Activated T-cell treated with anti-CD3 and anti-CD28 coated beads, Interleukin-2, amount 50 U/mL, for 72 hours (primary cell): ENCODE results near the gene BRIP1. TPM values are rescaled to one million over a fixed set of nuclear protein-coding genes. Genes with fewer than 3 reads are reported as not detected.

Source experiments
- ATAC-seq, 2 donors: fragments of 150-1000 bp; cut with Tn5 transposase; replicated peaks in 1 of 2; 2 replicates each; pipeline ENCODE4 v1.10.0; 2021; ENCODE audit warnings: moderate library complexity in 2 of 2, mild to moderate bottlenecking in 1 of 2
- DNase-seq, 2 donors: peaks; one replicate each; pipeline ENCODE4 v3.0.0; 2021 to 2022; ENCODE audit warnings: mixed read lengths in 1 of 2
- H3K27ac Mint-ChIP-seq: one replicate; pipeline ENCODE4 v1.8.0; 2022; ENCODE audit warnings: mild to moderate bottlenecking, moderate library complexity, mixed read lengths
- H3K27me3 Mint-ChIP-seq: one replicate; pipeline ENCODE4 v1.8.0; 2022; ENCODE audit warnings: low read depth, mixed read lengths
- H3K36me3 Mint-ChIP-seq, 2 donors: one replicate each; pipeline ENCODE4 v1.8.0; 2022; ENCODE audit warnings: mixed read lengths in 2 of 2, mild to moderate bottlenecking in 1 of 2; ENCODE audit not compliant: insufficient read depth in 2 of 2
- H3K4me1 Mint-ChIP-seq: one replicate; pipeline ENCODE4 v1.8.0; 2022; ENCODE audit warnings: low read depth, mixed read lengths
- H3K4me3 Mint-ChIP-seq, 2 donors: one replicate each; pipeline ENCODE4 v1.8.0; 2022; ENCODE audit warnings: mild to moderate bottlenecking in 2 of 2, mixed read lengths in 2 of 2, moderate library complexity in 2 of 2
- H3K9me3 Mint-ChIP-seq, 2 donors: one replicate each; pipeline ENCODE4 v1.8.0; 2022; ENCODE audit warnings: mixed read lengths in 2 of 2
- total RNA-seq, 2 donors: library from RNA; stranded (reverse); gene quantifications; one replicate each; pipeline ENCODE4 v1.2.3, GENCODE V29; 2022

The BRIP1 gene
- total RNA-seq, 2 donors from 2014 or later = 10.8 to 12.7 TPM

DNA sequence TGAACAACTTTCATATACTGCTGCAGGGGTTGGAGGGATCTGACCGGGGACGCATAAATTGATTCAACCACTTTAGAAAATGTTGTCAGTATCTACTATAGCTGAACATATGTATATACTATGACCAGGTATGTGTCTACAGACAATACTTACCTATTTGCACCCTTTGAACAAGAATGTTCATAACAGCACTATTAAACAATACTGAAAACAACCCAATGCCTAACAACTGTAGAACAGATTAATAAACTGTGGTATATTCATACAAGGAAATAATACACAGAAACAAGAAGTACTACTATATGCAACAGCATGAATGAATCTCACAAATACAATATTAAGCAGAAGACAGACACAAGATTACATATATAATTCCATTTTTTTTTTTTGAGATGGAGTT, 10.5 kb downstream of the BRIP1 start:
- H3K9me3 Mint-ChIP-seq = no peaks in the 10 kb centered on the region
- peaks cover 8 to 24% of the 10 kb centered on the region in 2 donors for H3K36me3 Mint-ChIP-seq
- H3K4me1 Mint-ChIP-seq = no peaks in the 10 kb centered on the region
- DNase-seq (no peak), ATAC-seq (no peak)
- H3K27ac Mint-ChIP-seq = no peak overlapping the region
- no peaks in the 10 kb centered on the region for H3K27me3 Mint-ChIP-seq
- H3K4me3 Mint-ChIP-seq = no peak overlapping the region

DNA sequence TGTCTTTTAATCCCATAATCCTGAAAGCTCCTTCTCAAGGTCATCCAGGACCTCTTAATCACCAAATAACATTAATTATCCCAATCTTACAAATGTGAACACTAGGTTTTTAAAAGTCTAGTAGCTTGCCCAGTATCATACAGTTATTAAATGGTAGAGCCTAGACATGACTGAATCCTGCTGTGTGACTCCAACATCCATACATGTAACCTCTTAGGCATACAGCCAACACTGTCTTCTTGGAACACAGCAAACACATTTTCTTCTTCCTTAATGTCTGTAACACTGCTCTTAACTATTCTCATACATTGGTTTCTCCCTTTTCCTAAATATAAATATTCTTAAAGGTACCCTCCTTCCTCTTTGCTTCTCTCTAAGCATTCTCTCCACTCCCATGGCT, 13.7 kb downstream of the BRIP1 start:
- Mint-ChIP-seq H3K36me3 (peaks cover 4 to 21% of the 10 kb centered on the region in 2 donors), H3K9me3 (no peaks in the 10 kb centered on the region), H3K4me1 (no peaks in the 10 kb centered on the region), H3K27me3 (no peaks in the 10 kb centered on the region), H3K27ac (peak overlapping the region; percentile 66), H3K4me3 (no peak overlapping the region)
- ATAC-seq (no peak), DNase-seq (no peak)

DNA sequence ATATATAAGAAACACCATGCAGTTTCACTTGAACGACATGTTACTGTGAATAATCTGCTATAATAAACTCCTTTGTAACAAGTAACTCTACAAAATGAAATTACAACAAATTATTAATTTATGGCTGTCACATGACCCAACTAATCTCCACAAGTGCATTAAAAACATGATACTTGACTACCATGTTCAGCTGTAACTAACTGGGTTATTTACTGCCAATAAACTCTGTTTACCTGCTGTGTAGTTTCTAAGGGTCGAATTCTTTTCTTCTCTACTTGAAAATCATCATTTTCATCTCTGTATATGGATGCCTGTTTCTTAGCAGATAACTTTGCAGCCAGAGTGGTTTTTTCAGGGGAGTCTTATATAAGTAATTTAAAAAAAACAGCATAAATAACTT, 14.4 kb downstream of the BRIP1 start:
- ATAC-seq = no peak
- Mint-ChIP-seq H3K4me1 (no peaks in the 10 kb centered on the region), H3K27ac (no peak overlapping the region), H3K4me3 (no peak overlapping the region), H3K27me3 (no peaks in the 10 kb centered on the region), H3K9me3 (no peaks in the 10 kb centered on the region), H3K36me3 (peaks cover 4 to 22% of the 10 kb centered on the region in 2 donors)
- no peak for DNase-seq

DNA sequence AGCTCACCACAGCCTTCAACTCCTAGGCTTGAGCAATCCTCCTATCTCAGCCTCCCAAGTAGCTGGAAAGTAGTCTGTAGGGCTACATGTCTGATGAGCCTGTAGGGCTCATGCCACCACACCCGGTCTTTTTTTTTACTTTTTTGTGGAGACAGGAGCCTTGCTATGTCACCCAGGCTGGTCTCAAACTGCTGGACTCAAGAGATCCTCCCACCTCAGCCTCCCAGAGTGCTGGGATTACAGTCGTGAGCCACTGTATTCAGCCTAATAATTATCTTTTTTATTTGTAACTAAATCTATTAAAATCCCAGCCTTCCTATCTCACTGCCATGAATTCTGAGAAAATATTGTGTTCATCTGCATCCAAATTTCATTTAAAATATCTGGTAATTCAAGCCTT, 15.1 kb downstream of the BRIP1 start:
- ATAC-seq = no peak

DNA sequence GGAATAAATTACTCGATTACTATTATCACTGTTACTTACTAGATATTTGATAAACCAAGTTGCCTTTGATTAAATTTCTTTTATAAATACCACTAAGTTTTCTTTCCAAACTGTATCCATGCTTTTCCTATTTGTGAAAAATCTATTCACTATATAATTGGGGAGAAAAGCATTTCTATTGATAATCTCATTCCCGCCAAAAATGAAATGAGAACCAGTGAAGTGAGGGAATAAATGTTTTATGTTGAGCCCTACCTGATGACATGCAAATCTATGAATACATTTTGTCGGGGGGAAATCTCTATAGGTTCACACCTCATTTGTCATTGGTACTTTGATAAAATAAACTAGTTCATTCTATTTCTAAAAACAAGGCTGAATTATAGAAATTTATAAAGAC, 15.7 kb downstream of the BRIP1 start:
- H3K9me3 Mint-ChIP-seq = no peaks in the 10 kb centered on the region
- no peaks in the 10 kb centered on the region for H3K4me1 Mint-ChIP-seq
- no peak overlapping the region for H3K4me3 Mint-ChIP-seq
- no peak for ATAC-seq
- H3K27ac Mint-ChIP-seq = no peak overlapping the region
- DNase-seq = no peak
- peaks cover 2 to 16% of the 10 kb centered on the region in 2 donors for H3K36me3 Mint-ChIP-seq
- no peaks in the 10 kb centered on the region for H3K27me3 Mint-ChIP-seq

More for the DNA sequence above, 15.1 kb downstream of the BRIP1 start:
- Mint-ChIP-seq H3K27ac (no peak overlapping the region), H3K27me3 (no peaks in the 10 kb centered on the region), H3K4me3 (no peak overlapping the region), H3K9me3 (no peaks in the 10 kb centered on the region), H3K36me3 (peaks cover 4 to 20% of the 10 kb centered on the region in 2 donors), H3K4me1 (no peaks in the 10 kb centered on the region)
- DNase-seq = no peak

DNA sequence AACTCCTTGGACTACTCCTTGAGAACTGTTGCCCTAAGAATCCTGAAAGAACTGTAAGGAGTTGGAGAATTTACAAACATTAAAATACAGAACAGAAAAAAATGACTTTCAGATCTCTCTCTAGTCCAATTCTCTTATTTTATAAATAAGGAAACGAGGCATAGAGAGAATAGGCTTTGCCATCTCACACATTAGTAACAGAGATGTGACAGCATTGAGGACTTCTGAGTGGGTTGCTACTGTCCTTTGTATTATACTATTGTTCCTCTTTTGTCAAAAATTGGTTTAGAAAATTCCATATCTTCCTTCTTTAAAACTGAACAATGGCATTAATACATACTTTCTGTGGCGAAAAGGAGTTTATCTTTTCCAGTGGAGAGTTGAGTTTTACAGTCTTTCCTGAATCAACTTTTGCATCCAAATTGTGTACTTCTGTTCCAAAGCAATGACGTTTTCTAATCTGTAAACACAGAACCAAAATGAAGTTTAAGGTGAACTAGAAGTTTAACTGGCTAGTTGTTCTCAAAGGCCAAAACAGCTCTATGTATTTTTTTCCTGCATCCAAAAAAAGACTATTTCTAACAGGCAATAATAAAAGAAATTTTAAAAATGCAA, 16.5 kb downstream of the BRIP1 start:
- Mint-ChIP-seq H3K4me1 (no peaks in the 10 kb centered on the region), H3K36me3 (peaks cover 2 to 14% of the 10 kb centered on the region in 2 donors), H3K27ac (no peak overlapping the region), H3K27me3 (no peaks in the 10 kb centered on the region), H3K4me3 (no peak overlapping the region), H3K9me3 (no peaks in the 10 kb centered on the region)
- ATAC-seq (no peak), DNase-seq (no peak)

DNA sequence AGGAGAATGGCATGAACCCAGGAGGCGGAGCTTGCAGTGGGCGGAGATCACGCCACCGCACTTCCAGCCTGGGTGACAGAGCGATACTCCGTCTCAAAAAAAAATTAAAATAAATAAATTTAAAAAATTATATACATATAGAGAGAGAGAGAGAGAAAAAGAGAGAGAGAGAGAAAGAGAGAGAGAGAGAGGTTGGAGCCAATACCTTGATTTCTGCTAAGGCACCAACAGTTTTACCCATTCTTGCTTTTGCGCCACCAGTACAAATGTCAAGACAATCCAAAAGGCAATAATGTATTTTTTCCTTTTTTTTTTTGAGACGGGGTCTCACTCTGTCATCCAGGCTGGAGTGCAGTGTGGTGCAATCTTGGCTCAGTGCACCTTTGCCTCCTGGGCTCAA, 17.2 kb downstream of the BRIP1 start:
- Mint-ChIP-seq H3K4me3 (no peak overlapping the region), H3K9me3 (no peaks in the 10 kb centered on the region), H3K36me3 (peaks cover 2 to 14% of the 10 kb centered on the region in 2 donors), H3K27ac (no peak overlapping the region), H3K27me3 (no peaks in the 10 kb centered on the region), H3K4me1 (no peaks in the 10 kb centered on the region)
- DNase-seq (no peak), ATAC-seq (no peak)

DNA sequence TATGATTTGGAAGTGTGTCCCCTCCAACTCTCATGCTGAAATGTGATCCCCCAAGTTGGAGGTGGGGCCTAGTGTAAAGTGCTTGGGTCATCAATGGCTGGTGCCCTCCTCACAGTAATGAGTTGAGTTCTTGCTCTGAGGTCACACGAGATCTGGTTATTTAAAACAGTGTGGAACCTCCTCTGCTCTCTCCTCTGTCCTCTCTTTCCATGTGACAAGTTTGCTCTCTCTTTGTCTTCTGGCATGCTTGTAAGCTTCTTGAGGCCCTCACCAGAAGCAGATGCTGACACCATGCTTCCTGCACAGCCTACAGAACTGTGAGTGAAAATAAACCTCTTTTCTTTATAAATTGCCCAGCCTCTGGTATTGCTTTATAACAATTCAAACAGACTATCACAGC, 19.9 kb downstream of the BRIP1 start:
- H3K36me3 Mint-ChIP-seq = peaks cover 2 to 11% of the 10 kb centered on the region in 2 donors
- DNase-seq = no peak
- H3K27me3 Mint-ChIP-seq = no peaks in the 10 kb centered on the region
- no peaks in the 10 kb centered on the region for H3K4me1 Mint-ChIP-seq
- no peaks in the 10 kb centered on the region for H3K9me3 Mint-ChIP-seq
- H3K27ac Mint-ChIP-seq = no peak overlapping the region
- no peak for ATAC-seq
- H3K4me3 Mint-ChIP-seq = no peak overlapping the region

DNA sequence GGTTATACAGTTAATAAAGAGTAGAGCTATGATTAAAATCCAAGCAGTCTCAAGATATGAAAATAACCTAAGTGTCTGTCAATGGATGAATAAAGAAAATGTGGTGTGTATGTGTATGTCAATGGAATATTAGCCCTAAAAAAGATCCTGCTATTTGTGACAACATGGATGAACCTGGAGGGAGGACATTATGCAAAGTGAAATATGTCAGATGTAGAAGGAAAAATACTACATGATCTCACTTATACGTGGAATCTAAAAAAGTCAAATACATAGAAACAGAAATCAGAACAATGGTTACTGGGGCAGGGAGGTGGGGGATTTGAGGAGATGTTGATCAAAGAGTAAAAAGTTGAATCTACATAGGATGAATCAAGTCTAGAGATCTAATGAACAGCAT, 20.4 kb downstream of the BRIP1 start:
- no peak overlapping the region for H3K4me3 Mint-ChIP-seq
- H3K27ac Mint-ChIP-seq = no peak overlapping the region
- no peaks in the 10 kb centered on the region for H3K9me3 Mint-ChIP-seq
- no peak for DNase-seq
- peaks cover 2 to 11% of the 10 kb centered on the region in 2 donors for H3K36me3 Mint-ChIP-seq
- ATAC-seq = no peak
- H3K4me1 Mint-ChIP-seq = no peaks in the 10 kb centered on the region
- no peaks in the 10 kb centered on the region for H3K27me3 Mint-ChIP-seq

DNA sequence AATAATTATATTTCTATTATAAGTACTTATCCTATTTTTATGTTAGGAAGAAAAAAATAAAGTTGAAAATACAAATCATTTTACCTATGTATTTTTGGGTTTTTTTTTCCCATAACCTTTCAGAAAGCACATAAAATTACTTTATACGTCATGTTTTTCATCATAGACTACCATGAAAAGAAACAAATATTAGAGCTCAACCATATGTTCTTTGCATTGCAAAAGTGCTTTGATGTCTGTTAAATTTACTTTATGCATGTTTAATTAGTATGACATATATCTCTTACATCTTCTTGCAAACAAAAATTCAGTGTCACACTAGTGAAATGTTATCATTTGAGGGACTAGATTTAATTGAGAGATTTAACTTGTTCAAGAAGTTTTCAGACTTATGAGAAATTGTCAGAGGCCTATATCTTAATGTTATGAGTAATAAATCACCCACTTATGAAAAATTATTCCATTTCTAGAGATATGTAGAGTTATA, 24.0 kb downstream of the BRIP1 start:
- Mint-ChIP-seq H3K27ac (no peak overlapping the region), H3K9me3 (no peaks in the 10 kb centered on the region), H3K4me1 (no peaks in the 10 kb centered on the region), H3K4me3 (no peak overlapping the region), H3K36me3 (no peaks in the 10 kb centered on the region), H3K27me3 (no peaks in the 10 kb centered on the region)
- DNase-seq = no peak
- ATAC-seq = no peak

DNA sequence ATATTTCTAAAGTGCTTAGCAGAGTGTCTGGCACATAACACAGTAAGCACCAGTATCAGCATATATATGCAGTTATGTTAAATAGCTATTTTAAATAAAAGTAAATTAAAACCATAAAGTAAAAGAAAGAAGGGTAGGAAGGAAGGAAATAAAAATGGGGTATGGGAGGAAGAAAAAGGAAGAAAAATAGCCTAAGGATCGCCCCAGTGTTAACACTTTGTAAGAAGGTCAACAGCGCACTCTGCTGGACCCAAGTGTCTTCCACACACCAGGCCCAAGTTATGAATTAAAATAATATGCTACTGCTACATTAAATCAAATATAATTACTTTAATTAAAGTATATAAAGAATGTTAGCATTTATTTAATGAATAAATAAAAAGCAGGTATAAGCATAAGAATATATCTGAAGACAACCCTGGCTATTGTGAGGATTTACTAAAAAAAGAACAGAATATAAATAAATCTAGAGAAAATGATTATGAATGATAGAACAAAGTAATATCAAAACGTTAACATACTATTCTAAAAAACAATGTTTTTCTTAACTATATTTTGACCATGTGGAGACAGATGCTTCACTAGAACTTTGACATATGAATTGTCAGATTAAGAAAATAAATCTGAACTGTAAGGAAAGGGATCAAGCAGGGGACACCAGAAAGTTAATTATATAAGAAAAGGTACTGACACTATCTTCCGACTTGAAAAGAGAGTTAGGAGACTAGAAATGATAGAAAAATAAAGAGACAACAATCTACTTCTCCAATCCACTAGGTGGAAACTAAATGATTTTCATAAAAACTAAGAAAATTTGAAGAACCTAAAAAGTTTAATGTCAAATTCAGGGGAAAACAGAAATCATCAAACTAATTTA, 25.9 kb downstream of the BRIP1 start:
- Mint-ChIP-seq H3K4me1 (no peaks in the 10 kb centered on the region), H3K4me3 (no peak overlapping the region), H3K9me3 (no peaks in the 10 kb centered on the region), H3K27ac (no peak overlapping the region), H3K27me3 (no peaks in the 10 kb centered on the region), H3K36me3 (no peaks in the 10 kb centered on the region)
- DNase-seq (peak; percentile 37 to 51), ATAC-seq (peak in 1 of 2 donors; percentile 55)

DNA sequence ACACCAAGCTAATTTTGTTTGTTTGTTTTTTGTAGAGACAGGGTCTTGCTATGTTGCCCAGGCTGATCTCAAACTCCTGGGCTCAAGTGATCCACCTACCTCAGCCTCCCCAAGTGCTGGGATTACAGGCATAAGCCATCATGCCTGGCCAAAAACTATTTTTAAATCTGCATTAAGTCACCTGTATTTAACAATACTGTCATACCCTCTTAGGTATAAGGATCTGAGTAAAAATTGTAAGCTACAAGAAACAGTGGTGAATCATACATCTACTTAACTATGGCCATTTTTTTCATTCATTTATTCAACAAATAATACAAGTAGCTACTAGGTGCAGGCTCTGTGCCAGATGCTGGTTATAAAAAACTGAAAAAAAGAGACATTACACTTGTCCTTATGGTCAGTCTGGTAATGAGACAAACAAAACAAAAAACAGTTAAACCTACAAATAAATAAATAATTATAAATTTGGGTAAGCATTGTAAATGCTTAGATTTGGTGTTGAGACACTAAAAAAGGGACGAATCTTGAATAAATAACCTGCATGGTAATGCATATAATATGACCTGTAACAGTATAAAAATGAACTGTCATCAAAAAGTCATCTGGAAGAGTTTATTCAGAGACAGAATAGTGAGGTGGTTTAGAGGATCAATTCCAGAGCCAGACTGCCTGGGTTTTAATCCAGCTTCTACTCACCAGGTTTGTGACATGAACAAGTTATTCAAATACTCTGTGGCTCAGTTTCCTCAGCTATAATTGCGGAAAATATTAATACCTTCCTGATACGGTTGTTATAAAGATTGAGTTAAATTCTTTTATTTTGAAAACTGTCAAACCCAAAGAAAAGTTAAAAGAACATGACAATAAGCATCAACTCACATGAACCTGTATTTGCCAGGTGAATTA, 26.8 kb downstream of the BRIP1 start:
- Mint-ChIP-seq H3K27ac (no peak overlapping the region), H3K4me3 (no peak overlapping the region), H3K36me3 (no peaks in the 10 kb centered on the region), H3K4me1 (no peaks in the 10 kb centered on the region), H3K27me3 (no peaks in the 10 kb centered on the region), H3K9me3 (no peaks in the 10 kb centered on the region)
- DNase-seq (no peak), ATAC-seq (no peak)

DNA sequence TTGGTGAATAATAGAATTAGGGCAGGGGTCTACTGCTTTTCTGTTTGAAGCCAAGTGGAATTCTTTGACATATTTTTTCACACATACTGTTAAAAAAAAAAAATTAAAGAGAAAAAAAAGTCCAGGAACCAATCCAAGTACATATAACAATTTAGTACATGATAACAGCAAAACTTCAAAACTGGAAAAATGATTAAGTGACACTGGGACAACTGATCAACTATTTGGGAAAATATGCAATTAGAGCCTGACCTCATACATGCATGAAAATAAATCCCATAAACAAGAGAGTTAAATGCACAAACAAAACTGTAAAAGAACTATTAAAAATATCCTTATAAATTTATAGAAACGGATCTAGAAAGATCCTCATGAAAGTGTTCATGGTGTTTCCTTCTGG, 27.7 kb downstream of the BRIP1 start:
- Mint-ChIP-seq H3K27ac (no peak overlapping the region), H3K9me3 (no peaks in the 10 kb centered on the region), H3K4me3 (no peak overlapping the region), H3K4me1 (no peaks in the 10 kb centered on the region), H3K36me3 (no peaks in the 10 kb centered on the region), H3K27me3 (no peaks in the 10 kb centered on the region)
- ATAC-seq (no peak), DNase-seq (no peak)
